Activated CD4-positive, alpha-beta T cell treated with anti-CD3 and anti-CD28 coated beads, Interleukin-2, Interleukin-4, amounts not matched to agents 100 ng/mL and 50 ng/mL, durations not matched to agents 16 hours and 8 hours (primary cell): Measurements from ENCODE around the gene PGAM1.
"Not testable (repeated sequence)": the region's sequence is repeated elsewhere in the genome, so short reads cannot be mapped to it uniquely, and the experiment has no call there.

ENCODE experiments used
- DNase-seq: peaks from one replicate; pipeline ENCODE4 v3.0.0-alpha.2; 2020; ENCODE audit warnings: low spot score

PGAM1 gene

DNA sequence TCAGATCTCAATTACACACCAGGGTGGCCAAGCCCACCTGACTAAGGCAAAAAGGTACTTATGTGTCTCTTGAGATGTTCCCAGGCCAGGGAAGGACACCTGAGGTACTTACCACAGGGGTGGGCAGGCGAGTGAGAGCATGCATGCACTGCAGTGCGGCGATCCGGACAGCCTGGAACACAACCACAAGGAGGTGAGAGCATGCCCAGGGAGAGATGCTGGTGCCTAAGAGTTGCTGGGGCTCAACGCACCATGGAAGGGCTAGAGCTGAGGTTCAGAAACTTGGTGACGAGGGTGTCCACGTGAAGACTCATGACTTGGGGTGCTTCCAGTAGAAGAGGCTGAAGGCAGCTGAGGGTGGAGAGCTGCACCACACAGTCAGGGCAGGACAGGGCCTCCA, 33.1 kb downstream of the PGAM1 start:
- DNase-seq, result no peak

DNA sequence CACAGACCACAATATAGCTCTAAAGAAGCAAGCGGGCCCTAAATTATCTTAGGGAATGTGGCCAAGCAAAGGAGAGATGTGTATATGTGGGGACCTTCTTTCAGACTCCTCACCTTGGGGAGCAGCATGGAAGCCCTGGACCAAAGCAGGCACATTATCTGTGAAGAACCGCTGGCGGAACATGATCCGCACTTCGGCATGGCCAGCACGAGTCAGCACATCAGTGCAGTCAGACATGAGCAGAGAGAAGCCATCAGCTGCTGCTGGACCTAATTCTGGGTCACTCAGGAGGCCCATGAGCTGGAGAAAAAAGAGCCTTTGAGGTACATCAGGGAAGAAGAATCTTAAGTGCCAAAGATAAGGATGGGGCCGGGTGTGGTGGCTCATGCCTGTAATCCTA, 33.9 kb downstream of the PGAM1 start:
- DNase-seq, result no peak

DNA sequence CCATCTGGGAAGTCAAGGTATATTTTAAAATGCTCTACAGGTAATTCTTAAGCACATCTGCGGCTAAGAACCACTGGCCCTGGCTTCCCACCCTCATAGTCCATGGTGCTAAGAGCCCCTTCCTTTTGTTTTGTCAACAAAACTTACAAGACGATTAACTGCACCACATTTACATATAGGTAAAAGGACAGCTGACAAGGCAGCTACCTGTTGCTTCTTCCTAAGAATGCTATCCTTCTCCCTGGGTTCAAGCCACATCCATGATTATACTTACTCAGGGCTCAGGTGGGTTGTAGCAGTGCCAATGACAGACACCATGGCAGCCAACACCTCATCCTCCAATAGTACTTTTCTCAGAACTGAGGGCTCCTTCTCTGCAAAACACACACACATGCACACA, 36.3 kb downstream of the PGAM1 start:
- no peak for DNase-seq

DNA sequence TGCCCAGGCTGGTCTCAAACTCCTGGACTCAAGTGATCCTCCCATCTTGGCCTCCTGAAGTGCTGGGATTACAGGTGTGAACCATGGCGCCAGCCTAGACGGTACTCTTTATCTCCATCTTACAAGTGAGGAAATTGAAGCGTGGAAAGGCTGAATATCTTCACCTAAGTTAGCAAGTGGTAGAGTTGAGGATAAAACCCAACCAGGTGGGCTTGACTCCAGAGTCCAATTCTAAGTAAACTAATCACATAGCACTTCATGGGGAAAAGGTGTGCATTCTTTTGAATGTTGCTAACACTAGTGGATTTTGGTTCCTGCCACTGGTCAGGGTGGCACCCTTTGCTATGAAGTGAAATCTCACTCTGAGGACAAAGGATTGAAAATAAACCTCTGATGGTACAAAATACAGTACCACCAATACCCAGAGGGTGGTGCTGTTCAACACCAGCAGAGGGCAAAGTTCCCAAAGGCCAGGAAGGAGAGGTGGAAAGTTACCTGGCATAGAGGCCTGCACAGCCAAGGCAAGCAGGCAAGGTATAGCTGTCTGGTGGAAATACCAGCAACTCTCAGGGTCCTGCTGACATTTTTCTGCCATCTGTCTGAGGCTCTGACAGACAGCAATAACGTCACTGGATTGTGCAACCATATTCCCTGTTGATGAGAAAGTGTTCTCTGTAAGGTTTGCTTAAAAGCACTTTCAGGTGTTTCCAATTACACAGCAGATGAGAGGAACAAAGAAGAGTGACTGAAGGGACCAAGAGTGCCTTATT, 37.6 kb downstream of the PGAM1 start:
- peak; percentile 36 for DNase-seq

DNA sequence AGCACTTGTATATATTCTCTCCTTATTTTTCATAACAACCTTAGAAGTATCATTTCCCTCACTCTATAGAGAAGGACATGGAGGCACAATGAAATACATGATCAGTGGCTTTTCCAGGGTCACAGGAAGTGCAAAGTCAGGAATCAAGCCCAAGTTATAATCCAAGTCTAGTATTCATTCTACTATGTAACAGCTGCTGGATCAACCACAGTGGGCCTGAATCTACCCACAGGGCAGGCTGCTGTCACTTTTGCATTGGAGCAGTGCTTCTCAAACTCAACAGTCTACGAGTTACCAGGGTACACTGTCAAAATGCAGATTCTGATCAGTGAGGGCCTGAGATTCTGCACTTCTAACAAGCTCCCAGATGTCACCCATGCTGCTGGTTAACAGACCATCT, 38.2 kb downstream of the PGAM1 start:
- no peak for DNase-seq

DNA sequence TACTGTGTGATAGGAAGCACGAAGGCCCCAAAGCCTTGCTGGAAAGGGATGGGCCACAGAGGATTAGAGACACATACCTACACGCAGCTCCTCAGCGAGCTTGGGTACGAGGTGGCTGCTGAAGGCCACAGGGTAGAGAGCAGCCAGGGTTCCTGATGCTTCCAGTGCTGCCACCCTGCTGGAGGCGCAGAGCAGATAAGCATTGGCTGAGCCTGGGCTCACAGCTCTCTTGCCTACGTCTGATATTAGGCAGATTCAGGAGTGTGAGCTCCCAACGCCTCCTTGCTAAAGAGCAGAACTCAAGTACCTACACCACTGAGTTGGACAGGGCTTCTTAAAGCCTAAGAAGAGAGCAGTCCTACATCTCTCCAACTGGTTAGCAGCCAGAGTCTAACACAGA, 40.0 kb downstream of the PGAM1 start:
- DNase-seq, result no peak

DNA sequence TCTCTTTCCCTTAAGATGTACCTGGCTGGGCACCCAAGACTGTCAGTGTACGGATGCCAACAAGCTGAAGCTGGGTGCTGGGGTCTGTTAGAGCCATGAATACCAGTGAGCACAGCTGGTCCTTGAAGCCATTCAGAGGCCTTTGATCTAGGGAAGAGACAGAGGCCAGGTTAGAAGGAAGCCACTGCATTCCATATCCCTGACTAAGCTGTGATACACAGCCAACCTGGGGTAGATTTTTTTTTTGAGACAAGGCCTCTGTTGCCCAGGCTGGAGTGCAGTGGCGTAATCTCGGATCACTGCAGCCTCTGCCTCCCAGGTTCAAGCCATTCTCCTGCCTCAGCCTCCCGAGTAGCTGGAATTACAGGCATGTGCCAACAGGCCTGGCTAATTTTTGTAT, 40.8 kb downstream of the PGAM1 start:
- DNase-seq, result no peak

DNA sequence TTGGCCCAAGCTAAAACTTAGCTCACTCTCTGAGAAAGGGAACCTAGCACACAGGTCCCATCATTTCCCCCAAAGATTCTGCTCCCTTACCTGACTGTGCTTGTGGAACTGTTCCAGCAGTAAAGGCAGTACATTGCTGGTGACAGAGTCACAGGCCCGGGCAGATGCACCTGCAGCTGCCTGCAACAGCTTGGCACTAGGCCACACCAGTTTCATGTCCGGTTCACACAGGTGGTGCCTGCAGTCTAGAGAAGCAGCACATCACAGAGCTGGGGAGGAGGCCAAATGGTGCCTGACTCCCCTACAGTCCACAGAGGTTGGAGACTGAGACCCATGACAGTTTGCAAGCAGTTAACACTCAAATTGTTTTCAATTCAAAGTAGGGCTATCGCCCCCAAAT, 42.2 kb downstream of the PGAM1 start:
- no peak for DNase-seq

DNA sequence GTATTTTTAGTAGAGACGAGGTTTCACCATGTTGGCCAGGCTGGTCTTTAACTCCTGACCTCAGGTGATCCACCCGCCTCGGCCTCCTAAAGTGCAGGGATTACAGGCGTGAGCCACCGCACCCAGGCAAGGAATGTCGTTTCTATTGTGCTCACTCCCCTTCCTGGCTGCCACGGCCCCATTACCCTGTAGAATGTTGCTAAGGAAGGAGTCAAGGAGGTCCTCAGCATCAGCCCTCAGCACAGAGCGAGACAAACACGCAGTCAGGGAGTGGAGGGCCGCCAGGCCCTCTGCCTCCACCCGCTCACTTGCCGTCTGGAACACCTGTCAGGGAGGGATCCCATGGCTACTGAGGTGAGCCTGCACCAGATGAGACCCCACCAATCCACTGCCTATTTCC, 42.8 kb downstream of the PGAM1 start:
- DNase-seq, result not testable (repeated sequence)

DNA sequence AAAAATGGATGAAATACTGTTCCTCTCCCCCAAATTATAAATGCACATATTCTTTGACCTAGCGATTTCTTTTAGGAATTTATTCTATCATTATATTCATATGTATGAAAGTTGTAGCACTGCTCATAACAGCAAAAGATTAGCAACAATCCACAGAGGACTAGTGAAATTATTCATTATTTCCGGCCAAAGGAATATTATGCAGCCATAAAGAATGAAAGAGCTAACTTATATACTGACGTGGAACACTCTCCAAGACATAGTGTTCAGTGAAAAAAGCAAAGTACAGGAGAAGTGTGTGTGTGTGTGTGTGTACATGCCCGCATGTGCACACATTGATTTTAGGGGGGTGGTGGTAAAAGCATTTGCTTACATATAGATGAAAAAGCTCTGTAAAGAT, 48.9 kb downstream of the PGAM1 start:
- no peak for DNase-seq

DNA sequence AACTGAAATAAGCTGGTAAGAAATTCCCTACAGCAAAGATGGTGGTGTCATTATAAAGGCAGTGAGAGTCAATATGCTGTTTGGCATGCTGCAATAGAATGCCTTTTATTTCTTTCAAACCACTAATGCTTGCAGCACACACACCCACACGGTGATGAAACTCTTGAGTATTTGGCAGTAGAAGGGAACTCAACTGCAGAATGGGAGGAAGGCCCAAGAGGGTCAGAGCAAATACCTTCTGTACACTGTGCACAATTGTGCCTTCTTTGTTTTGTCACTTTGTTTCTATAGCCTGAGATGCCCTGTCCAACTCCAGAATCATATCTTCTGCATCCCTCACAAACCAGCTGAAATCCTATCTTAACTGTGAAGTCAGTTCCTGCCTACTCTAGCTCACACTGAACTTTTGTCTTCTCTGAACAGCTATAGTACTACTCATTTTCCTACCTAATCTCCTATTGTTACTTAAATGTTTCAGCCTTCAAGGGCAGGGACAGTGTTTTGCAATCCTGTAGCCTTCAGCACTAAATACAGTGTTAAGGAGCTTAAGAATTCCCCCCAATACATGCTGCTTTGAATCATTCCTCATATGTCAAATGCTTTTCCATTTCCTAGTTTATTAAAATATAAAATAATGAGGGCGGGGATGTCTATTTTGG, 50.1 kb downstream of the PGAM1 start:
- no peak for DNase-seq

DNA sequence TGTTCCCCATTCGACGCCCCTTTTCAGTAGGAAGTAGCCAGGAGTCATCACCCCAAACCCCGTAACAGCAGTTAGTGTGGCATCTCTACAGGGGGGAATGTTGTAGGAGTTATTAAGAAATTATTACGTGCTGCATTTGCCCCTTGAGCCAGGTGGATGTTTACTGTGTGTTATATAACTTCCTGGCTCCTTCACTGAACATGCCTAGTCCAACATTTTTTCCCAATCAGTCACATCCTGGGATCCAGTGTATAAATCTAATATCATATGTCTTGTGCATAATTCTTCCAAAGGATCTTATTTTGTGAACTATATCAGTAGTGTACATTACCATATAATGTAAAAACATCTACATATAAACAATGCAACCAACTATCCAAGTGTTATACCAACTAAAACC, 53.4 kb downstream of the PGAM1 start:
- not testable (repeated sequence) for DNase-seq

DNA sequence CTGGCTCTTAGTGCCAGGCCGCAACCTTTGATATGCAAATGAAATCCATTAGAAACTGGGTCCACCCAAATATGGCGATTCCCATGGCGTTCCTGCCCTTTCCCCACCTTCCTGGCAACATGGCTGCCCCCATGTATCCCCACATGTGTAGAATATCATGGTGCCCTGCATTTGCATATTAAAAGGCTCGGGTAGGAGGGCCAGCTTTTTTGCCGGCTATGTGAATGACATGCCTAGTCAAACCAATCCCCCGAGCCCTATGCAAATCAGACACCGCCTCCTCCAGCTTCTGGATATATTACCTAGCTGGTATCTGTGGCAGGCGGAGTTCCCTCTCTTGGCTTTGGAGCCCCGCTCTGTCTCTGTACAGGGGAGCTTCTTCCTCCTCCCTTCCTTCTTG, 53.9 kb downstream of the PGAM1 start:
- DNase-seq, result no peak

DNA sequence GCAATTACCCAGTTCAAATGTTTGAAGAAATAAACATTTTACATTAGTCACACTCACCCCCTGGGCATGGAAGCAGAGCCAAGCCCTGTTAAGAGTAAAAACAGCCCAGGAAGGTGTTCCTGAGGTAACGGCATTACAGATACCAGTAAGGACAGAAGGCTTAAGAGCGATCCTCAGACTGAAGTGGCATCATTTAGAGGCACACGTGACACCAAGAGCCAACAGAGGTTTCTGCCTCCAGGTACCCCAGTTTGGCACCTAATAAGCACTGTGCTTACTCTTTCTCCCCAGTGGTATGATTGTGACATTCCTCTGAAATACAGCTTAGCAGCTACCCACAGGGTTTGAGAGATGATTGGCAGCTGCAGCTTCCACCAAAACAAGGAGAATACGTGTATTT, 55.1 kb downstream of the PGAM1 start:
- DNase-seq, result no peak

DNA sequence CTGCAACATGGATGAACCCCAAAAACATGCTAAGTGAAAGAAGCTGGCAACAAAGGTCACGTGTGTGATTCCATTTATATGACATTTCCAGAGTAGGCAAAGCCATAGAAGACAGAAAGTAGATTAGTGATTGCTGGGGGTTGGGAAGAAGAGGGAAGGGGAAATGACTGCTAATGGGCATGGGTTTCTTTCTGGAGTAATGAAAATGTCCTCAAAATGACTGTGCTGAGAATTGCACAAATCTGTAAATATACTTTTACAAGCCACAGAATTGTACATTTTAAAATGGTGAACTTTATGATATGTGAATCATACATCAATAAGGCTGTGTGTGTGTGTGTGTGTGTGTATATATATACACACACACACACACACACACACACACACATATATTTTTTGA, 56.4 kb downstream of the PGAM1 start:
- no peak for DNase-seq
